COLO668 (cell line): ENCODE results near the gene C5orf34.
"Not testable (repeated sequence)": the region's sequence is repeated elsewhere in the genome, so short reads cannot be mapped to it uniquely, and the experiment has no call there.

ENCODE experiments used
- DNase-seq: peaks from one replicate; lab custom pipeline; 2025; ENCODE audit not compliant: unreplicated experiment; lab: John Stamatoyannopoulos, UW

The C5orf34 gene

GRCh38 chr5:43514471-43514815, 505 bp downstream of the C5orf34 start:
- no peak for DNase-seq

- no peak for DNase-seq
Measured at GRCh38 chr5:43514025-43514424, 923 bp downstream of the C5orf34 start.

GRCh38 chr5:43511062-43511461, 3.9 kb downstream of the C5orf34 start:
- DNase-seq: not testable (repeated sequence)

GRCh38 chr5:43498581-43498980, 16.4 kb downstream of the C5orf34 start:
- DNase-seq: no peak

GRCh38 chr5:43497311-43498104, 17.4 kb downstream of the C5orf34 start:
- no peak for DNase-seq

- no peak for DNase-seq
Measured at GRCh38 chr5:43491326-43491725, 23.6 kb downstream of the C5orf34 start.

GRCh38 chr5:43486353-43486752, 28.6 kb downstream of the C5orf34 start:
- no peak for DNase-seq

GRCh38 chr5:43485406-43485805, 29.5 kb downstream of the C5orf34 start:
- DNase-seq: no peak

- DNase-seq: peak; percentile 87
Measured at GRCh38 chr5:43484106-43484849, 30.7 kb downstream of the C5orf34 start.

- peak; percentile 96 for DNase-seq
Measured at GRCh38 chr5:43483298-43484105, 31.4 kb downstream of the C5orf34 start, which contains the start of gene TMEM267. Gene TMEM267 (minus strand): TSS chr5:43483865. CDS start chr5:43453969, 29,896 bp downstream.

- DNase-seq: no peak
Measured at GRCh38 chr5:43482490-43483297, 32.3 kb downstream of the C5orf34 start.

GRCh38 chr5:43469671-43470391, 45.1 kb downstream of the C5orf34 start:
- no peak for DNase-seq

GRCh38 chr5:43467100-43467499, 47.8 kb downstream of the C5orf34 start:
- DNase-seq: no peak

- DNase-seq: not testable (repeated sequence)
Measured at GRCh38 chr5:43465455-43465854, 49.5 kb downstream of the C5orf34 start.

GRCh38 chr5:43461066-43461465, 53.9 kb downstream of the C5orf34 start:
- no peak for DNase-seq

- no peak for DNase-seq
Measured at GRCh38 chr5:43456556-43456955, 58.4 kb downstream of the C5orf34 start.

GRCh38 chr5:43441575-43441974, 73.4 kb downstream of the C5orf34 start:
- not testable (repeated sequence) for DNase-seq

- no peak for DNase-seq
Measured at GRCh38 chr5:43437062-43437660, 77.8 kb downstream of the C5orf34 start.
